OCI-LY3 (cell line): ENCODE results near the gene MAP3K5.
"Not testable (repeated sequence)": the region's sequence is repeated elsewhere in the genome, so short reads cannot be mapped to it uniquely, and the experiment has no call there.

Experiments
- H2AFZ ChIP-seq: fragments of 200-600, 300-600 bp; shearing (Covaris generic); 2 replicates; pipeline ENCODE4 v1.6.0; 2014; ENCODE audit warnings: antibody characterized with exemption, low read depth, low read length
- H3K27ac ChIP-seq: fragments of 200-600, 300-600 bp; sonication (generic); 2 replicates; pipeline ENCODE4 v1.5.1; 2014; ENCODE audit warnings: mild to moderate bottlenecking, low read length, moderate library complexity, mixed read lengths
- H3K27me3 ChIP-seq: fragments of 200-600, 300-600 bp; sonication (generic); 2 replicates; pipeline ENCODE4 v1.6.1; 2014; ENCODE audit warnings: low read depth, low read length, mixed read lengths
- H3K36me3 ChIP-seq: fragments of 200-600, 300-600 bp; sonication (generic); replicated peaks from 2 replicates; pipeline ENCODE3; 2014; ENCODE audit warnings: low read depth, low read length, mixed read lengths
- H3K4me1 ChIP-seq: fragments of 300-600, 200-600 bp; sonication (generic); 2 replicates; pipeline ENCODE4 v1.6.1; 2014; ENCODE audit warnings: low read length, mixed read lengths
- H3K4me2 ChIP-seq: fragments of 200-600, 300-600 bp; sonication (generic); 2 replicates; pipeline ENCODE4 v1.6.1; 2014; ENCODE audit warnings: low read length, mixed read lengths
- H3K4me3 ChIP-seq: fragments of 300-600, 200-600 bp; sonication (generic); 2 replicates; pipeline ENCODE4 v1.5.1; 2014; ENCODE audit warnings: antibody characterized with exemption, mild to moderate bottlenecking, low read length, moderate library complexity
- H3K79me2 ChIP-seq: fragments of 300-600, 200-600 bp; shearing (Covaris generic); 2 replicates; pipeline ENCODE4 v1.6.1; 2014; ENCODE audit warnings: mild to moderate bottlenecking, low read length, mixed read lengths
- H3K9ac ChIP-seq: fragments of 300-600, 200-600 bp; shearing (Covaris generic); 2 replicates; pipeline ENCODE4 v1.6.0; 2014; ENCODE audit warnings: mild to moderate bottlenecking, low read length, moderate library complexity
- H3K9me3 ChIP-seq: fragments of 200-600, 300-600 bp; shearing (Covaris generic); 2 replicates; pipeline ENCODE4 v1.6.1; 2014; ENCODE audit warnings: low read length, mixed read lengths; ENCODE audit not compliant: insufficient read depth
- H4K20me1 ChIP-seq: fragments of 200-600, 300-600 bp; sonication (generic); 2 replicates; pipeline ENCODE4 v1.6.1; 2016; ENCODE audit warnings: low read length, mixed read lengths; ENCODE audit not compliant: insufficient read depth
- EZH2phosphoT487 ChIP-seq: fragments of 200-600 bp; shearing (Covaris generic); IDR thresholded peaks from 2 replicates; pipeline ENCODE4 v1.6.1; 2018; ENCODE audit warnings: antibody characterized with exemption, mixed run types, low read depth
- TF ChIP-seq, protein P1 (sequence below): fragments of 200-600, 300-600 bp; sonication (generic); IDR thresholded peaks from 2 replicates; pipeline ENCODE4 v1.5.1; 2014; ENCODE audit warnings: antibody characterized with exemption, low read length, low read depth

The MAP3K5 gene

DNA sequence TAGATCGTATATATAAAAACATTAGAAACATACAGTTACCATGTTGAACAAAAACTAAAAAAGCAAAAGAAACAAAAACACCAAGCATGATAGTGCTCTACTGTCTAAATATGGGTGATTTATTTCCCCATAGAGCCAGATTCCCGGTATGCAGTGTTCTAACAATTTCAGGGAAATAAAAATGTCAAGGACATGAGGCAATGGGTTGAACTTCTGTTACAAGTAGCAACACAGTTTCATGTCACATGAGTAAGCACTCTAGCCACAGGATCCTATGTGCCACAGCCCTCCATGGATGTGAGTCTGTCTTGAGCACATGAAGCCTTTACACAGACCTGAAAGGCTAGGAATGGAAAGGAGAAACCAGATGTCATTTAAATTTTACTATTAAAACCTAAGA, 96.0 kb downstream of the MAP3K5 start:
- no peaks in the 10 kb centered on the region for H3K36me3 ChIP-seq

DNA sequence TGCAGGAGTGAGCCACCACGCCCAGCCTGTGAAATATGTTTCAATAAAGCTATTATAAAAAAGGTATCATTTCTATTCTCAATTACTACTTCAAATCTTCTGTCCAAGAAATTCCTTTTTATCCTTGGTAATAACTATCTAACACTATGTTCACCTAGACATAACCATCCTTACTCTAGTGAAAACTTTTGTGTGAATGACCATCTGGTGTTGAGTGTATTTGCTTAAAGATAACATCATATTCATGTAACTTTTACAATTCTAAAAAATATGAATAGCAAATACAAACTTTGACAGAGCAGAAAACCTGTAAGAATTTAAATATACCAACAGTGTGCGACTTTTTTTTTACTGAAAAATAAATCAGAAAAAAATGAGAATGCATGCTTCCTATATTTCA, 96.9 kb downstream of the MAP3K5 start:
- H2AFZ ChIP-seq, result no peak overlapping the region
- H3K4me1 ChIP-seq, result no peaks in the 10 kb centered on the region
- no peaks in the 10 kb centered on the region for H3K36me3 ChIP-seq
- H3K4me2 ChIP-seq, result no peak overlapping the region
- H4K20me1 ChIP-seq, result no peaks in the 10 kb centered on the region
- H3K9me3 ChIP-seq, result no peaks in the 10 kb centered on the region
- no peaks in the 10 kb centered on the region for H3K27me3 ChIP-seq
- H3K9ac ChIP-seq, result no peak overlapping the region
- H3K27ac ChIP-seq, result no peak overlapping the region
- TF ChIP-seq, protein P1, sequence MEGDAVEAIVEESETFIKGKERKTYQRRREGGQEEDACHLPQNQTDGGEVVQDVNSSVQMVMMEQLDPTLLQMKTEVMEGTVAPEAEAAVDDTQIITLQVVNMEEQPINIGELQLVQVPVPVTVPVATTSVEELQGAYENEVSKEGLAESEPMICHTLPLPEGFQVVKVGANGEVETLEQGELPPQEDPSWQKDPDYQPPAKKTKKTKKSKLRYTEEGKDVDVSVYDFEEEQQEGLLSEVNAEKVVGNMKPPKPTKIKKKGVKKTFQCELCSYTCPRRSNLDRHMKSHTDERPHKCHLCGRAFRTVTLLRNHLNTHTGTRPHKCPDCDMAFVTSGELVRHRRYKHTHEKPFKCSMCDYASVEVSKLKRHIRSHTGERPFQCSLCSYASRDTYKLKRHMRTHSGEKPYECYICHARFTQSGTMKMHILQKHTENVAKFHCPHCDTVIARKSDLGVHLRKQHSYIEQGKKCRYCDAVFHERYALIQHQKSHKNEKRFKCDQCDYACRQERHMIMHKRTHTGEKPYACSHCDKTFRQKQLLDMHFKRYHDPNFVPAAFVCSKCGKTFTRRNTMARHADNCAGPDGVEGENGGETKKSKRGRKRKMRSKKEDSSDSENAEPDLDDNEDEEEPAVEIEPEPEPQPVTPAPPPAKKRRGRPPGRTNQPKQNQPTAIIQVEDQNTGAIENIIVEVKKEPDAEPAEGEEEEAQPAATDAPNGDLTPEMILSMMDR, result no peak
- TF ChIP-seq EZH2phosphoT487, result no peak
- H3K79me2 ChIP-seq, result no peaks in the 10 kb centered on the region
- no peak overlapping the region for H3K4me3 ChIP-seq

More for the DNA sequence above, 96.0 kb downstream of the MAP3K5 start:
- no peak overlapping the region for H3K27ac ChIP-seq
- no peaks in the 10 kb centered on the region for H3K79me2 ChIP-seq
- H2AFZ ChIP-seq, result no peak overlapping the region
- H3K4me2 ChIP-seq, result no peak overlapping the region
- no peaks in the 10 kb centered on the region for H3K27me3 ChIP-seq
- no peak overlapping the region for H3K9ac ChIP-seq
- H3K4me3 ChIP-seq, result no peak overlapping the region
- H3K9me3 ChIP-seq, result no peaks in the 10 kb centered on the region
- no peaks in the 10 kb centered on the region for H3K4me1 ChIP-seq
- no peaks in the 10 kb centered on the region for H4K20me1 ChIP-seq
- no peak for TF ChIP-seq EZH2phosphoT487
- TF ChIP-seq, protein P1, result no peak

DNA sequence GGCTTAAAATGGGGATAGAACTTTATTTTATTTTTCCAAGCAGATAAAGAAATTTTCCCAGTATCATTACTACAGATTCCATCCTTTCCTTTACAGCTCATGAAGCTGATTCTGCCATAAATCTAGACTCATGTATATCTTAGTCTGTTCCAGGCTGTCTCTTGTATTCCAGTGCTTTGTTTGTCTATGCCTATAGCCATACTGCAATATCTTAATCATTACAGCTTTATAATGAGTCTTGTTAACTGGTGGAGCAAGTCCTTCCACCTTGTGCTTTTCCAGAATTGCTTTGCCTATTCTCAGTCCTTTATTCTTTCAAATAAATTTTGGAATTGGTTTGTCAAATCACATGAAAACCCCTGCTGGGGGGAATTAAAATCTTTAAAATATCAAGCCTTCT, 99.2 kb downstream of the MAP3K5 start:
- Histone ChIP-seq H3K4me2 (no peak overlapping the region), H2AFZ (no peak overlapping the region), H3K79me2 (no peaks in the 10 kb centered on the region), H3K27me3 (no peaks in the 10 kb centered on the region), H3K27ac (no peak overlapping the region), H3K9ac (no peak overlapping the region), H3K4me1 (no peaks in the 10 kb centered on the region), H3K4me3 (no peak overlapping the region), H3K36me3 (no peaks in the 10 kb centered on the region), H3K9me3 (no peaks in the 10 kb centered on the region), H4K20me1 (no peaks in the 10 kb centered on the region)
- TF ChIP-seq, protein P1, result no peak
- TF ChIP-seq EZH2phosphoT487, result no peak

DNA sequence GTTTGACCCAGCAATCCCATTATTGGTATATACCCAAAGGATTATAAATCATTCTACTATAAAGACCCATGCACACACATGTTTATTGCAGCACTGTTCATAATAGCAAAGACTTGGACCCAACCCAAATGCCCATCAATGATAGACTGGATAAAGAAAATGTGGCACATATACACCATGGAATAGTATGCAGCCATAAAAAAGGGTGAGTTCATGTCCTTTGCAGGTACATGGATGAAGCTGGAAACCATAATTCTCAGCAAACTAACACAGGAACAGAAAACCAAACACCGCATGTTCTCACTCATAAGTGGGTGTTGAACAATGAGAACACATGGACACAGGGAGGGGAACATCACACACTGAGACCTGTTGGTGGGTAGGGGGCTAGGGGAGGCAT, 104.4 kb downstream of the MAP3K5 start:
- not testable (repeated sequence) for H3K36me3 ChIP-seq, H3K27me3 ChIP-seq, H3K4me2 ChIP-seq, H2AFZ ChIP-seq, H3K79me2 ChIP-seq, H3K9me3 ChIP-seq, H3K27ac ChIP-seq, H3K4me1 ChIP-seq, H3K4me3 ChIP-seq, H4K20me1 ChIP-seq, H3K9ac ChIP-seq

DNA sequence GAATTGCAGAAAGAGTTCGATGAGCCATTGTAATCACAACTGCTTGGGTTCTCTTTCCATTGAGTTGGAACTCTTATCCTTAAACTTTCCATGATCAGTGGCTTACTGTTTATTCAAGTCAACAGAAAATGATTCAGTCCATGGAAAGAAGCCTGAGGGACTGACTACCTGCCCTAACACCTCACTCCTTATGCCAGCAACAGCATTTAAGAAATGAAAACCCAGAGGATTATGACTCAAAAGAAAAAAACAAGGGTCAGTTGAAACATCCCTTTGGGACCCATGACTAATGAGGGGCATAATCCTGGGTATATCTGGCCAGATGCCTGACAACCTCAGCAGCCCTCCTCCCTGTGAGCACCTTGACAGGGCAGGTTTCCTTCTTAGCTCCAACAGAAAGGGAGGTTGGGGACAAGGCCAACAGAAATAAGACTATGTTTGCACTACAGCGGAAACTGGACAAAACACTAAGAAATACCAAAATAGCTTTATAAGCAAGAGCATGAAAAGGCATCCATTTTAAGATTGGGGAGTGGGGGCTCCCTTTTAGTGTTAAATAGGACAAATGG, 106.7 kb downstream of the MAP3K5 start:
- Histone ChIP-seq H3K4me1 (no peaks in the 10 kb centered on the region), H2AFZ (no peak overlapping the region), H3K36me3 (no peaks in the 10 kb centered on the region), H3K27ac (no peak overlapping the region), H4K20me1 (no peaks in the 10 kb centered on the region), H3K4me2 (no peak overlapping the region), H3K4me3 (no peak overlapping the region), H3K9ac (no peak overlapping the region), H3K27me3 (no peaks in the 10 kb centered on the region), H3K79me2 (no peaks in the 10 kb centered on the region), H3K9me3 (no peaks in the 10 kb centered on the region)
- TF ChIP-seq EZH2phosphoT487, result no peak
- TF ChIP-seq, protein P1, result no peak
